GM12892 (cell line): ENCODE results near the gene TERC.

ENCODE experiments used
- DNase-seq: peaks from one replicate; pipeline ENCODE4 v3.0.0; 2011; ENCODE audit not compliant: insufficient read length
- FAIRE-seq: peaks from 2 replicates; lab custom pipeline; 2011; peaks lifted over from hg19 to GRCh38; lab: Jason Lieb, UNC
- POLR2A ChIP-seq: IDR thresholded peaks from 2 replicates; pipeline ENCODE4 v1.6.1; 2011; ENCODE audit warnings: low read depth, low read length, control low read depth
- POLR2AphosphoS5 ChIP-seq: IDR thresholded peaks from 2 replicates; pipeline ENCODE4 v1.6.1; 2011; ENCODE audit warnings: low read depth, low read length, control low read depth
- TAF1 ChIP-seq: IDR thresholded peaks from 2 replicates; pipeline ENCODE4 v1.6.1; 2011; ENCODE audit warnings: low read depth, mild to moderate bottlenecking, control low read depth, low read length, borderline replicate concordance

The TERC gene

GRCh38 chr3:169790219-169790618, 25.4 kb upstream of the TERC start:
- DNase-seq: no peak
- FAIRE-seq: peak; percentile 30
- no peak for TF ChIP-seq POLR2AphosphoS5
- no peak for TF ChIP-seq POLR2A
- TF ChIP-seq TAF1: no peak

DNA sequence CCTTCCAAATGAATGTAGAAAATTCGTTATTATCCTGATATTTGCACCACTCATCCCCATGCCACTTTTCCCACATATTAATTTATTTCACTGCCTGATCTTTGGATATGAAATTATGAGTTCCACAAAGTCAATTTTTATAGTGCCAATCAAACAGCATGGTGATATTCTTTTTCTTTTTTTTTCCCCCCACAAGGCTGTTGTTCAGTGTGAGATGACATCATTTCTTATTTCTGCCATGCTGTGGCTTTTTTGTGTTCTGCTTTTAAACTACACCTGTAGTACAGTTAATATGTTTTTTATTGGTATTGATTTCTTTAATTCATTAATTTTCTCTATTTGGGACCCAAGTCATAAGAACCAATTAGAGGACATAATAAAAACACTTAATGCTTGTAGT, 22.9 kb upstream of the TERC start:
- TF ChIP-seq POLR2A (no peak), POLR2AphosphoS5 (no peak), TAF1 (no peak)
- no peak for DNase-seq
- FAIRE-seq: no peak

DNA sequence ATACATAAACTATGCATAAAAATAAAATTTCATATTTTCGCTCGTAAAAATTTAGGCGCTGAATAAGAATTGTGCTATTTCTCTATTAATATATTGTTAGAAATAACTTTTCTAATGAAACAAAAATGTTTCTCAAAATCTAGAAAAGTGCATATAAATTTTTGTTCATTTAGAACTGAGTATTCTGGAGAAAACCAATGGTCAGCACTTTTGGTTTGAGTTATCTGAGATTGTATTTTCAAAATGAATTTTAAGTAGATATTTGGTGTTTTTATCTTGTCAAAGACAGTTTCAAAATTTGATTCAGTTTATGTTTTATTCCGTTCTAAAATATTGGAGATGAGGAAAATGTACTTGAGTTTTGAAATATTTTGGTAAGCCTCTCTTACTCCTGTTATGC, 22.3 kb upstream of the TERC start:
- FAIRE-seq: no peak
- no peak for DNase-seq
- TF ChIP-seq POLR2AphosphoS5: no peak
- TF ChIP-seq POLR2A: no peak
- no peak for TF ChIP-seq TAF1

- FAIRE-seq (no peak), DNase-seq (no peak)
- TF ChIP-seq TAF1 (no peak), POLR2A (no peak), POLR2AphosphoS5 (no peak)
Measured at GRCh38 chr3:169781209-169781855, 16.5 kb upstream of the TERC start.

DNA sequence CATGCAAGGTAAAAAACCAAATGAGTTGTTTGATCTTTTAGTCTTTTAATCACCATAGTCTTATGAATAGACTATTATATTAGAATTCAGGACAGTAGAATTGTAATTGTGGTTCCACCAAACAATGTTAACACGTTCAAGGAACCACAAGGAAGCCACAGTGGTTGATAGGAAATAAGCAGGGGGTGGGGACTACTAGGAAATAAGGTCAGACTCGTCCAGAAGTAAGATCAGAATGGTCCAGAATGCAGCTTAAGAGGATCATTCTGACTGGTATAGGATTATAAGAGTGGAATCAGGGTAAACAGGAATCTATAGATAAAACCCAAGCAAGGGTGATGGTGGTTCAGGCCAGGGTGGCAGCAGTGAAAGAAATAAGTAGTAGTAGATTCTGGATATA, 15.9 kb upstream of the TERC start:
- FAIRE-seq (no peak), DNase-seq (no peak)
- TF ChIP-seq TAF1 (no peak), POLR2AphosphoS5 (no peak), POLR2A (no peak)

- no peak for DNase-seq
- FAIRE-seq: no peak
- TF ChIP-seq POLR2A: no peak
- no peak for TF ChIP-seq TAF1
- no peak for TF ChIP-seq POLR2AphosphoS5
Measured at GRCh38 chr3:169777822-169778221, 13.0 kb upstream of the TERC start.

GRCh38 chr3:169774186-169774585, 9.3 kb upstream of the TERC start:
- DNase-seq: no peak
- peak; percentile 21 for FAIRE-seq
- TF ChIP-seq POLR2AphosphoS5 (no peak), TAF1 (no peak), POLR2A (no peak)

DNA sequence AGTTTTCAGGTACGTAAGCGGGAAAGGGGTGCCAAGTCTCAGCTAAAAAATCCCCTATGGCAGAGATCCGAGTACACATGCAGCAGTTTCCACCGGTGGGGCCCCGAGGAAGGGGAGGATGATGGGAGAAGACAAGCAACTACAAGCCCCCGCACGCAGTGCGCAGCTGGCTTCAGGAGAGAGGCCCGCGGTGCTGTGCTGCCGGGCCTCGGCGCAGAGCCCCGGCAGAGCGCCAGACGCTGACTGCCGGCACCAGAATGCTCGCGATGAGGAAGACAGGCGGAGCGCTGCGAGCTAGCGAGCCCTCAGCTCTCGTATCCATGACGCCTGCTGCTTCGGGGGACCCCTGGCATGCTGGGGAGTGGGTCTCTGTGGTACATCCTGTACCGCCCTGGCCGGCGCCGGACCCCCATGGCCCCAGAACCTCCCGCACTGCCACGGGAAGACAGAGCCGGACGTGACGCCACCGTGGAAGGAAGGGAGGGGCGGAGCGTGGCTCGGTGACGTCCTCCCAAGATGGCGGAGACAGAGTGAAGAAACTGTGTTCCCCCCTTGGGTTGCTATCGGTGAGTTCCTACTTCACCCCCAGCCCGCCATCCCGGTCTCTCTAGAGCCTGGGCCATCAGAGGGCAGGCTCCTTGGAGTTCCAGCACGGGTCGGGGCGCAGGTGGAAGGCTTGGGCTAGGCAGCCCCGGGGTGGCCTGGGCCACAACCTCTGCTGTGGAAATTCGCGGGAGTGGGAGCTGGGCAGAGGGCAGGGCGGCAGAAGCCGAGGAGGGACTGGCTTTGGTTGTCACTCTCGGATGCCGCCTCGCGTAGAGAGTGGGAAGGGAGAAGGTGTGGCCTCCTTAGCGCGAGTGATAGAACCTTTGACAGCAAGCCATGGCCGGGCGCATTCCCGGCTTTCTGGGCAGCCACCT, 8.3 kb upstream of the TERC start, which contains the start of gene MYNN:
Gene MYNN (plus strand): TSS at position 500 of the 920 bp plus-strand sequence. CDS start 900 bp downstream, outside the sequence.
- peak; percentile 99 for FAIRE-seq

GRCh38 chr3:169772305-169772896, 7.5 kb upstream of the TERC start:
- TF ChIP-seq POLR2A: no peak
- no peak for TF ChIP-seq POLR2AphosphoS5
- no peak for TF ChIP-seq TAF1

More for the DNA sequence above, 8.3 kb upstream of the TERC start, which contains the start of gene MYNN:
- peak; percentile 96 for TF ChIP-seq POLR2A
- peak; percentile 94 for TF ChIP-seq POLR2AphosphoS5
- peak; percentile 67 for TF ChIP-seq TAF1
- peak; percentile 62 for DNase-seq

GRCh38 chr3:169771497-169772304, 6.8 kb upstream of the TERC start:
- no peak for TF ChIP-seq POLR2AphosphoS5
- TF ChIP-seq POLR2A: no peak
- no peak for TF ChIP-seq TAF1

More at GRCh38 chr3:169772305-169772896, 7.5 kb upstream of the TERC start:
- DNase-seq (no peak), FAIRE-seq (no peak)

More at GRCh38 chr3:169771497-169772304, 6.8 kb upstream of the TERC start:
- FAIRE-seq (no peak), DNase-seq (no peak)
